GM12878 (cell line): ENCODE results near the gene GCDH. TPM values are rescaled to one million over a fixed set of nuclear protein-coding genes. Genes with fewer than 3 reads are reported as not detected.

Source experiments
- ASH2L ChIP-seq: fragments of 300-600, 200-600 bp; sonication (generic); IDR thresholded peaks from 2 replicates; pipeline ENCODE4 v1.6.1; 2017; ENCODE audit warnings: low read depth, mild to moderate bottlenecking, borderline replicate concordance
- BACH1 ChIP-seq: fragments of 450-650 bp; IDR thresholded peaks from 2 replicates; pipeline ENCODE4 v1.6.1; 2017; ENCODE audit warnings: mild to moderate bottlenecking, borderline replicate concordance
- CBX3 ChIP-seq: fragments of 200-600 bp; sonication (generic); IDR thresholded peaks from 2 replicates; pipeline ENCODE4 v1.6.1; 2016; ENCODE audit warnings: low read depth, borderline replicate concordance
- CHD4 ChIP-seq: fragments of 200-600 bp; sonication (generic); IDR thresholded peaks from 2 replicates; pipeline ENCODE4 v1.6.1; 2016; ENCODE audit warnings: mild to moderate bottlenecking
- CTCF ChIP-seq, 3 experiments: IDR thresholded peaks in 2 of 3; conservative IDR thresholded peaks in 1 of 3; 2 replicates each; pipeline ENCODE4 v1.5.1; 2011; ENCODE audit warnings: low read depth in 3 of 3, low read length in 3 of 3, mild to moderate bottlenecking in 3 of 3, control low read depth in 2 of 3, moderate library complexity in 2 of 3, inconsistent platforms in 1 of 3, mixed read lengths in 1 of 3; ENCODE audit not compliant: control insufficient read depth in 2 of 3, insufficient read depth in 1 of 3; ENCODE audit errors: extremely low read depth in 1 of 3
- DPF2 ChIP-seq: fragments of 450-650 bp; IDR thresholded peaks from 2 replicates; pipeline ENCODE4 v1.6.1; 2017; ENCODE audit warnings: mild to moderate bottlenecking
- EED ChIP-seq: sonication (generic); IDR thresholded peaks from 2 replicates; pipeline ENCODE4 v1.6.1; 2016; ENCODE audit warnings: antibody characterized with exemption, low read depth
- ELK1 ChIP-seq: IDR thresholded peaks from 2 replicates; pipeline ENCODE4 v1.6.1; 2012; ENCODE audit warnings: low read depth, low read length, improper control_type of control experiment
- FOXK2 ChIP-seq: fragments of 450-650 bp; IDR thresholded peaks from 2 replicates; pipeline ENCODE4 v1.6.1; 2017; ENCODE audit warnings: mild to moderate bottlenecking, moderate library complexity
- HDAC2 ChIP-seq: fragments of 200-600 bp; sonication (generic); IDR thresholded peaks from 2 replicates; pipeline ENCODE4 v1.6.1; 2017
- KLF5 ChIP-seq: fragments of 450-650 bp; IDR thresholded peaks from 2 replicates; pipeline ENCODE4 v1.6.1; 2014; ENCODE audit warnings: mild to moderate bottlenecking; ENCODE audit not compliant: partially characterized antibody
- MYC ChIP-seq: IDR thresholded peaks from 2 replicates; pipeline ENCODE4 v1.6.1; 2011; ENCODE audit warnings: mild to moderate bottlenecking, low read length, moderate library complexity, inconsistent platforms; ENCODE audit not compliant: insufficient read depth, insufficient replicate concordance, insufficient read length, severe bottlenecking
- NFIC ChIP-seq: IDR thresholded peaks from 2 replicates; pipeline ENCODE4 v1.6.1; 2012; ENCODE audit warnings: low read depth, mild to moderate bottlenecking, inconsistent platforms, low read length, moderate library complexity
- NR2C1 ChIP-seq: fragments of 450-650 bp; IDR thresholded peaks from 2 replicates; pipeline ENCODE4 v1.6.1; 2017; ENCODE audit warnings: antibody characterized with exemption, mild to moderate bottlenecking, moderate library complexity
- NRF1 ChIP-seq: conservative IDR thresholded peaks from 2 replicates; pipeline ENCODE4 v1.6.1; 2011; ENCODE audit warnings: mild to moderate bottlenecking, low read depth, low read length, improper control_type of control experiment
- PBX3 ChIP-seq: IDR thresholded peaks from 2 replicates; pipeline ENCODE4 v1.6.1; 2011; ENCODE audit warnings: mild to moderate bottlenecking, low read depth, low read length, moderate library complexity; ENCODE audit not compliant: insufficient replicate concordance
- SIN3A ChIP-seq: IDR thresholded peaks from 2 replicates; pipeline ENCODE4 v1.6.1; 2012; ENCODE audit warnings: low read depth, low read length, improper control_type of control experiment
- SP1 ChIP-seq: IDR thresholded peaks from one replicate; pipeline ENCODE4 v1.6.1; 2011; ENCODE audit warnings: low read depth, low read length
- SPI1 ChIP-seq: IDR thresholded peaks from 2 replicates; pipeline ENCODE4 v1.6.1; 2011; ENCODE audit warnings: low read depth, mild to moderate bottlenecking, low read length, moderate library complexity, borderline replicate concordance; ENCODE audit not compliant: insufficient read depth
- SREBF1 ChIP-seq: IDR thresholded peaks from 2 replicates; pipeline ENCODE4 v1.6.1; 2012; ENCODE audit warnings: mild to moderate bottlenecking, low read length
- STAT3 ChIP-seq: IDR thresholded peaks from 2 replicates; pipeline ENCODE4 v1.6.1; 2011; ENCODE audit warnings: low read depth, low read length, improper control_type of control experiment
- SUZ12 ChIP-seq: fragments of 200-600 bp; sonication (generic); IDR thresholded peaks from one replicate; pipeline ENCODE4 v1.6.1; 2018; ENCODE audit warnings: antibody characterized with exemption, mild to moderate bottlenecking; ENCODE audit not compliant: unreplicated experiment
- USF1 ChIP-seq: IDR thresholded peaks from 2 replicates; pipeline ENCODE4 v1.6.1; 2011; ENCODE audit warnings: borderline replicate concordance, low read depth, mild to moderate bottlenecking, moderate library complexity, mixed read lengths, low read length; ENCODE audit not compliant: insufficient read depth; ENCODE audit errors: extremely low read length
- WRNIP1 ChIP-seq: IDR thresholded peaks from 2 replicates; pipeline ENCODE4 v1.6.1; 2011; ENCODE audit warnings: low read depth, low read length, improper control_type of control experiment, borderline replicate concordance
- polyA plus RNA-seq, 11 experiments: library from polyadenylated mRNA; depleted of rRNA in 4 of 11; unstranded in 6 of 11; stranded (reverse) in 5 of 11; fragments of >200 nt; fragmentation: Nextera tagmentation in 4 of 11; fragmentation: Illumina TruSeq in 1 of 11; extraction: Ambion mirVana in 4 of 11; extraction: Trizol in 1 of 11; gene quantifications; 1 replicate in 1 of 11; 2 replicates in 10 of 11; pipeline versions ENCODE4 v1.2.1 to v1.2.3, GENCODE V29; 2011 to 2016; ENCODE audit warnings: inconsistent platforms in 2 of 11, missing spikeins in 2 of 11, low read depth in 1 of 11
- total RNA-seq, 4 experiments: library from RNA; depleted of rRNA in 3 of 4; stranded (reverse); fragments of >200 nt in 3 of 4; fragmentation: Illumina TruSeq in 1 of 4; extraction: Trizol in 1 of 4; gene quantifications; 2 replicates each; pipeline versions ENCODE4 v1.2.1 to v1.2.3, GENCODE V29; 2013 to 2021

GCDH gene
- total and polyA plus RNA-seq, 10 of the 15 experiments (the other 5 are each of a cell fraction or from before 2014, with no cell fraction given): 4.2 to 69.4 (median 39.7) TPM

GRCh38 chr19:12945479-12946091 lies 54.6 kb downstream of the GCDH start, which contains the start of gene RAD23A (continued):
- peak; percentile 99 for TF ChIP-seq USF1
- no peak for TF ChIP-seq FOXK2
- TF ChIP-seq CBX3: no peak
- TF ChIP-seq NFIC: 0 out of 2 replicates have a peak, but pooled peaks have one; percentile 2
- peak; percentile 76 for TF ChIP-seq MYC
- no peak for TF ChIP-seq KLF5
- no peak; the same call in 1 of the 2 replicates for TF ChIP-seq EED
- TF ChIP-seq NRF1: peak; percentile 94
- peak; percentile 94 for TF ChIP-seq BACH1
- TF ChIP-seq DPF2: peak; percentile 65; the same call in 1 of the 2 replicates
- TF ChIP-seq SPI1: no peak
- TF ChIP-seq ASH2L: no peak
- peak; percentile 70 for TF ChIP-seq PBX3
- no peak for TF ChIP-seq SREBF1
- TF ChIP-seq CTCF (IDR thresholded peaks at IDR 0.05 in 2 of 3, conservative IDR thresholded peaks at IDR 0.05 in 1 of 3; ENCODE audit: control insufficient read depth in 2 of 3, extremely low read depth in 1 of 3, insufficient read depth in 1 of 3, low read depth in 3 of 3, low read length in 3 of 3): no peak
- TF ChIP-seq SIN3A: peak; percentile 84; the same call in 1 of the 2 replicates
- TF ChIP-seq WRNIP1: no peak
- TF ChIP-seq SUZ12: no peak
- TF ChIP-seq NR2C1: peak; percentile 96
- TF ChIP-seq HDAC2: no peak
- peak; percentile 57 for TF ChIP-seq SP1
- no peak for TF ChIP-seq STAT3
- TF ChIP-seq CHD4: no peak
- TF ChIP-seq ELK1: peak; percentile 89
